ENCODE data around the gene C7orf33.

- TF ChIP-seq CTCF (IDR thresholded peaks at IDR 0.05) (no peak), POLR2A (IDR thresholded peaks at IDR 0.05) (no peak)
Measured at GRCh38 chr7:148546857-148547256, 43.7 kb upstream of the C7orf33 start.

Data from lower leg skin (tissue), 3 donors.